Activated T-cell treated with anti-CD3 and anti-CD28 coated beads for 1 hour (primary cell): Measurements from ENCODE around the gene MPLKIP.
A peak's percentile ranks its signal among the peaks of the same experiment; 100 is the strongest.
"Not testable (repeated sequence)": the region's sequence is repeated elsewhere in the genome, so short reads cannot be mapped to it uniquely, and the experiment has no call there.

Experiments
- DNase-seq: peaks from one replicate; pipeline ENCODE4 v3.0.0-alpha.2; 2020; ENCODE audit warnings: low read depth

Gene MPLKIP

GRCh38 chr7:40134428-40135316 lies at the start of gene MPLKIP, which contains the start of gene SUGCT:
TSS of gene MPLKIP (minus strand) at chr7:40134622. CDS start at chr7:40134567, 55 bp downstream.
TSS of gene SUGCT (plus strand) at chr7:40135005.
- peak; percentile 80 for DNase-seq

- no peak for DNase-seq
Observed at GRCh38 chr7:40182452-40182851, 48.0 kb upstream of the MPLKIP start.

GRCh38 chr7:40177071-40177470 lies 42.6 kb upstream of the MPLKIP start:
- no peak for DNase-seq

GRCh38 chr7:40175725-40176510 lies 41.5 kb upstream of the MPLKIP start:
- no peak for DNase-seq

GRCh38 chr7:40175256-40175655 lies 40.8 kb upstream of the MPLKIP start:
- not testable (repeated sequence) for DNase-seq

- DNase-seq: not testable (repeated sequence)
Observed at GRCh38 chr7:40173121-40173520, 38.7 kb upstream of the MPLKIP start.

GRCh38 chr7:40168266-40168665 lies 33.8 kb upstream of the MPLKIP start:
- not testable (repeated sequence) for DNase-seq

- DNase-seq: no peak
Observed at GRCh38 chr7:40167291-40167690, 32.9 kb upstream of the MPLKIP start.

- no peak for DNase-seq
Observed at GRCh38 chr7:40165216-40165615, 30.8 kb upstream of the MPLKIP start.

- no peak for DNase-seq
Observed at GRCh38 chr7:40162516-40162915, 28.1 kb upstream of the MPLKIP start.

GRCh38 chr7:40156988-40157387 lies 22.6 kb upstream of the MPLKIP start:
- DNase-seq: no peak

GRCh38 chr7:40151504-40151903 lies 17.1 kb upstream of the MPLKIP start:
- DNase-seq: no peak

GRCh38 chr7:40148671-40149070 lies 14.2 kb upstream of the MPLKIP start:
- DNase-seq: no peak

GRCh38 chr7:40148247-40148580 lies 13.8 kb upstream of the MPLKIP start:
- DNase-seq: not testable (repeated sequence)

GRCh38 chr7:40147371-40148246 lies 13.2 kb upstream of the MPLKIP start:
- no peak for DNase-seq

GRCh38 chr7:40145596-40146130 lies 11.2 kb upstream of the MPLKIP start:
- not testable (repeated sequence) for DNase-seq

- not testable (repeated sequence) for DNase-seq
Observed at GRCh38 chr7:40141916-40142315, 7.5 kb upstream of the MPLKIP start.

- not testable (repeated sequence) for DNase-seq
Observed at GRCh38 chr7:40139891-40140290, 5.5 kb upstream of the MPLKIP start.

- no peak for DNase-seq
Observed at GRCh38 chr7:40138973-40139372, 4.6 kb upstream of the MPLKIP start.

GRCh38 chr7:40137563-40137962 lies 3.1 kb upstream of the MPLKIP start:
- no peak for DNase-seq

- no peak for DNase-seq
Observed at GRCh38 chr7:40135317-40135610, 842 bp upstream of the MPLKIP start.
